ENCODE data around the gene ZNF428.
"Not testable (repeated sequence)": the region's sequence is repeated elsewhere in the genome, so short reads cannot be mapped to it uniquely, and the experiment has no call there.

ZNF428 gene

DNA sequence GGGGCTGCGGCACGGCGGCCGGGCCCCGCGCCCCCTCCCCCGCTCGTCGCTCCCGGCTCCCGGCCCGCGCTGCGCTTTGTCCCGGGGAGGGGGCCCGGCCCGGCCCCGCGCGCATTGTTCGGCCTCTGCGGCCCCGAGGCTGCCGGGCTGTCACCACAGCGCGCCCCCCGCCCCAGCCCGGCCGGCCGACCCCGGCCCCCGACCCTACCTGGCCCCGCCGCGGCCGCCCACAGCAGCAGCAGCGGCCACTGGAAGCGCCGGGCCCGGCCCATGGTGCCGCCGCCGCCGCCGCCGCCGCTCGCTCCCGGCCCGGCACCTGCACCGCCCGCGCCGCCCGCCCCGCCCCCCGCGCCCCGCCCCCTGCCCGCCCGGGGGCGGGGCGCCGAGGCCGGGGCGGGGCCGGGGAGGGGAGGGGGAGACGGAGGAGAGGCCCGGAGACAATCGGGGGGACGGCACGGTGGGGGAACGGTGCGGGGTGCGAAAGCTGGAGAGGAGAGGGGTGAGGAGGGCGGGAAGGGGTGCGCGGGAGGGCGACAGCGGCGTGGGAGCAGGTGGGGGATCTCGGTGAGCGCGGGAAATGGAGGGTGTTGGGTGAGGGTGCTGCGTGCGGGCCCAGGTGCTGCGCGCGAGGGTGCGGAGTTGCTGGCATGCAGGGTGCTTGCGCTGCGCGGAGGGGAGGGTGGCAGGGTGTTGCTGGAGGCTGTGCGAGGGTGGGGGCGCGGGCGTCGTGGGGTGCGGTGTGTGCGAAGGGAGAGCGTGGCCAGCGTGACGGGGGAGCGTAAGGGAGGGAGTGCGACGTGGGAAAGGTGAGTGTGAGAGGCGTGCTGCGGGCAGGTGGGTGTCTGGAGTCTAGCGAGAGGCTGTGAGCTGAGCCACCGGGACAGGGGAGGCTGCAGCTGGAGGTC, 20.3 kb upstream of the ZNF428 start, which contains the start of gene CADM4:
CADM4 (minus strand) TSS at position 332 of the 905 bp plus-strand sequence; CDS start at position 272, 60 bp downstream.
- DNase-seq: peak; percentile 28 to 58 (median 39)

DNA sequence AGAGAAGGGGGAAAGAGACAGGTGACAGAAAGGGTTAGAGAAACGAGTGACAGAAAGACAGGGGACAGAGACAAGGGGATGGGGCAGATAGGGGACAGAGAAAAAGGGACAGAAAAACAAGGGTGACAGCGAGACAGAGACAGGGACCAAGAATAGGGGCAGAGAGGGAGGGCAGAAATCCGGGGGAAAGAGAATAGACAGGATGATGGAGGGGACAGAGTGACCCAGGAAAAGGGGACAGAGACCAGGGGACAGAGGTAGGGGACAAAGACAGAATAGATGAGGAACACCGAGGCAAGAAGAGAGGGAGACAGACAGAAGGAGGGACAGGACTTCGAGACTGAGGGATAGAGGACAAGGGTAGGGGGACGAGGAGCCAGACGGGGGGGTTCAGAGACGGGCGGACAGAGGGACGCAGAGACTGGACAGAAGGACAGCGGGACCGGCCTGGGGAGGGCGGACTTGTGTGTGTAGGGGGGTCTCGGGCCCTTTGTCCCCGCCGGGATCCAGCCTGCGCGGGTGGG, 19.6 kb upstream of the ZNF428 start:
- DNase-seq: no peak

DNA sequence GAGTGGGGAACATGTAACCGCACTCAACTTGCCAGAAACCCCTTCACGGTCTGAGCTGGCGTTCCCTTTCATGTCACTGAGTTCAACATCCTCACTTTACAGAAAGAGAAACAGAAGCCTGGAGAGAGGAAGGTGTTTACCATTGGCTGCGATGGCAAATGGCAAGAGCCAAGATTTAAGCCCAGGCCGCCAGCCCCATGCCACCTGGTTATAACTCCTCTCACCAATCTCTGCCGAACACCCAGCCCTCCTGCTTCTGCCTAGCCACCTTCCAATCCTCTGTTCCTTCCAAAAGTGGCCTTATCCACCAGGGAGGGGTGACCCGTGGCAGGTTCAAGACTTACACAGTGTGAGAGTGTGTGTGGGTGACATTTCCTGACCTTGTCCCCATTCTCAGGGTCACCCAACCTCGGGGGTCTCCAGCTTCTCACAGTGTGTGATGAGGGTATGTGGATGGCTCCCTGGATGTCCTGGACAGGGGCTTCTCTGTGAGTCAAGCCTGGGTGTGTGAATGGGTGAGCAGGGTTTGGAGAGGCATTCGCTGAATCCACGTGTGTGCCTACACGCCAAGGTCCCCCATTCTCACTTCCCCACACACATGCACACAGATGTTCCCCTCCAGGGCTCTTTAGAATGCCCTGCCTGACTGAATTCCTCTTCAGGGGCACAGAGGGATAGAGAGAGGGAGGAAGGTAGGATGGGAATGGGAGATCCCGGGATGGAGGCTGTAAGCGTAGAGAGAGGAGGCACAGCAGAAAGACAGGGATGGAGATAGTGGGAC, 19.0 kb upstream of the ZNF428 start:
- no peak for DNase-seq

DNA sequence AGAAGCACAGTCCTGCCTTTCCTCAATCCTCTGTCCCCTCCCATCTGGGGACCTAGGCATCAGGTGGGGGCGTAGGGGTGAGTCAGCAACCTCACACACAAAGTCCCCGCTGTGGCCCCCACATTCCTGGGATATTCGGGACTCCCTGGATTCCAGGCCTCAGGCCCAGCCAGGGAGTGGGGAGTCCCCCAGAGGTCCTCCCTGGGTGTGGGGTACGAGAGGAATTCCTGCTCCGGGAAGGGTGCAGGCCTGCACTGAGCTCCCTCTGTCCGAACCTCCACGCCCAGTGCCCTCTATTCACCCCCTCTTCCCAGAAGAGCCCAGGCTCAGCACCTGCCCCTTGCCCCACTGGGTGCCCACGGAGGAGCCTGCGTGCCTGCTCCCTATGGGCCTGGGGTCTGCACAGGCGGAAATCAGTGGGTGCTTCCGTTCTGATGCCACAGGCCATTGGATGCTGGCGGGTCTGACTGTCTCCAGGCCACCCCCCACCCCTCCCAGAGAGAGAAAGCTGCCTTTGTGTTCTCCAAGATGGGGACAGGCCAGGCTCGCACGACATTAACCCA, 16.8 kb upstream of the ZNF428 start:
- no peak for DNase-seq

DNA sequence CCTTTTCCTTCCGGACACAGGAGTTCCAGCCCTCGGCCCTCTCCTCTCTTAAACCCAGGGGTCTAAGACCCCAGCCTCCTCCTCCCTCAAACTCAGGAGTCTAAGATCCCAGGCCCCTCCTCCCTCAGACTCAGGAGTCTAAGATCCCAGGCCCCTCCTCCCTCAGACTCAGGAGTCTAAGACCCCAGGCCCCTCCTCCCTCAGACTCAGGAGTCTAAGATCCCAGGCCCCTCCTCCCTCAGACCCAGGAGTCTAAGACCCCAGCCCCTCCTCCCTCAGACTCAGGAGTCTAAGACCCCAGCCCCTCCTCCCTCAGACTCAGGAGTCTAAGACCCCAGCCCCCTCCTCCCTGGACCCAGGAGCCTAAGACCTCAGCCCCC, 16.1 kb upstream of the ZNF428 start:
- not testable (repeated sequence) for DNase-seq

DNA sequence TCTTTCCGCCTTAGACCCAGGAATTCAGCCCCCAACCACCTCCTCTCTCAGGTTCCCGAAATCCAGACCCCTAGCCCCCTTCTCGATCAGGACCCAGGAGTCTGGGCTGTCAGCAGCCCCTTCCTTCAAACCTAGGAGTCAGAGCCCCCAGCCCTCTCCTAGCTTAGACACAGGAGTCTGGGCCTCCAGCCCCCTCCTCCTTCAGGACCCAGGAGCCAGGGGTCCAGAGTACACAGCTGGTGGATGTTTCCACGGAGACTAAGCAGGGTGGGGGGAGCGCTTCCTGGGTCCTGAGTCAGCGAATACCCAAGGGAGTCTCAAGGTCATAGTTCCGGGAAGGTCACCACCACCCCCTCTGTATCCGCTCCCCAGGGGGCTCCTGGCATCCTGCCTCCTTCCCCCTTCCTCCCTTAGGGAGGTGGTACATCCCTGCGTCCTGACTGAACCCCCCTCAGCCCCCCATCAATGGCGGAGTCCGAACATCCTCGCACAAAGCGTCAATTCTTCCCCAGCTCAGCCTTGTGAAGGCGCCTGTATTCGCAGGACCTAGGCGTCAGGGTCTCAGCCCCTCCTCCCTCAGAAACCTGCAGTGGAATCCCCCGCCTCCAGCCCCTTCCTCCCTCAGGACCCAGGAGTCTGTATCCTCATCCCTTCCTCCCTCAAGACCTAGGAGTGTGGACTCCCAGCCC, 15.6 kb upstream of the ZNF428 start:
- no peak for DNase-seq

DNA sequence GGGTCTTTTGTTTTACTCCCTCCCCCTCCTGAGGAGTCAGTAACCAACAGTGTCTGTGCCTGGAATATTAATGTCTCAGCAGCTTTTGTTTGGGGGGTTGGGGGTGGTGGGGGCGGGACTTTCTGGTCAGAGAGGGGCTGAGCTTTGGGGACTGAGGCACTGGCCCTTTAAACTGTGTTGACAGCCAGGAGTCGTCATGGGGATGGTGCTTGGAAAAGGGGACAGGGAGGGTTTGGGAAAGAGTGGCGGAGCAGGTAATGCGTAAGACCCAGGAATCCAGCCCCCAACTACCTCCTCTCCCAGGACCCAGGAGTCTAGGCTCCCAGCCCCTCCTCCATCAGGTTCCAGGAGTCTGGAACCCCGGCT, 15.1 kb upstream of the ZNF428 start:
- no peak for DNase-seq

DNA sequence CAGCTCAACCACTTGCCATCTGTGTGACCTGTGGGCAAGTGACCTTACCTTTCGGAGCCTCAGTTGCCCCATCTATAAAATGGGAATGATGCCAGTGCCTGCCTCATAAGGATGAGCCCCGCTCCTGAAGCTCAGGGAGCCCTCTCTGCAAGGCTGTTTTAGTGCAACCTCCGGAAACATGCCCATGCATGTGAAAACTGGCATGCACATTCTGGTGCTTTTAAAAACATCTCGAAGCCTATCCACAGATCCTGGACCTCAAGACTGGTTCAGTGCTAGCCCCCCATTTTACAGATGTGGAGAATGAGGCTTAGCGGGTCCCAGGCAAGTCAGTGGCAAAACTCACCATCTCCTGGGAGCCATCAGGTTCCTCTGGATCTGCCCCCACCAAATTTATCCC, 14.6 kb upstream of the ZNF428 start:
- no peak for DNase-seq

DNA sequence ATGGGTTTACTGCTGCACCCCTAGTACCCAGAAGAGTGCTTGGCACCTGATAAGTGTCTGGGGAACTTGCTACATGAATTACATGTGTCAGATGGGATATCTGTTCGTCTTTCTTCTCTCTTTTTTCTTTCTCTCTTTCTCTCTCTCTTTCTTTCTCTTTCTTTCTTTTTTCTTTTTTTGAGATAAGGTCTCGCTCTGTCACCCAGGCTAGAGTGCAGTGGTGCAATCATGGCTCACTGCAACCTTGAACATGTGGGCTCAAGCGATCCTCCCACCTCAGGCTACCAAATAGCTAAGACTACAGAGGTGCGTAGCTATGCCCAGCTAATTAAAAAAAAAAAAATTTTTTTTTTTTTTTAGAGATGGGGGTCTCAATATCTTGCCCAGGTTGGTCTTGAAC, 14.1 kb upstream of the ZNF428 start:
- DNase-seq: no peak

DNA sequence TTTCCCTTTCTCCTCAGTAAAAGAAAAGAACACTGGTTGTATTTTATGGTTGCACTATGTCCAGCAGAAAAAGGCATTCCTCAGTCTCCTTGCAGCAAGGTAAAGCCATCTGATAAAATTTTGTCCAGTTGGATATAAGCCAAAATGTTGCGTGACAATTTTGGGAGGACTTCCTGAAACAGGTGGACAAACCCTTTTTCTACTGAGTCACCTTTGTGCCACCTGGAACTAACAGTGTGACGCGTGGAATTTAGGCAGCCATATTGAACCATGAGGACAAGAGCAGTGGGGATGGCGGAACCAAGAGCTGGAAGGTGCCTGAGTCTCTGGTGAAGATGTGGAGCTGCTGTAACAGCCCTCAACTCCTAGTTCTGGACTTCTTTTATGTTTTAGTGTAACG, 12.1 kb upstream of the ZNF428 start:
- DNase-seq: no peak

DNA sequence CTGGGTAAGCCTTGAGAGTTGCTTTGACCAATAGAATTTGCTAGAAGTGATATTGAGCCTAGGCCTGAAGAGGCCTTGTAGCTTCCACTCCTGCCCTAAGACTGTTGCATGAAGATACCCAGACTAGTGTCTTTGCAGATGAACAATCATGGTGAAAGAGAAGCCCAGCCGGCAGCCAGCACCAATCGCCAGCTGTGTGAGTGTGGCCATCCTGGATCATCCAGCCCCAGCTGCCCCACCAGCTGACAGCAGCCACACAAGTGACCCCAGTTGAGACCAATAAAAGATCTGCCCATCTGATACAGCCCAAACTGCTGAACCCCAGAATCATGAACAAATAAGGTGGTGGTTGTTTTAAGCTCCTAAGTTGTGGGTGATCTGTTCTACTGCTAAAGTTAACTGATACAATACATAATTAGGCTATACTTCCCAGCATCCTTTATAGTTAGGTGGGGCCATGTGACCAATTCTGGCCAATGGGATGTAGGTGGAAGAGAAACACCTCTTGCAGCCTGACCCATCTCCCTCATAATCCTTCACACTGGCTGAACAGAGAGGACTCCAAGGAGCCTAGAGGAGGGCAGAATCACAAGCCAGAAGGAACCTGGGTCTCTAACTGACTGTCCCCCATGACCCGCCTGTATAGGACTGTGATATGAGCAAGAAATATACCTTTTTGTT, 9.4 kb upstream of the ZNF428 start:
- DNase-seq: no peak

DNA sequence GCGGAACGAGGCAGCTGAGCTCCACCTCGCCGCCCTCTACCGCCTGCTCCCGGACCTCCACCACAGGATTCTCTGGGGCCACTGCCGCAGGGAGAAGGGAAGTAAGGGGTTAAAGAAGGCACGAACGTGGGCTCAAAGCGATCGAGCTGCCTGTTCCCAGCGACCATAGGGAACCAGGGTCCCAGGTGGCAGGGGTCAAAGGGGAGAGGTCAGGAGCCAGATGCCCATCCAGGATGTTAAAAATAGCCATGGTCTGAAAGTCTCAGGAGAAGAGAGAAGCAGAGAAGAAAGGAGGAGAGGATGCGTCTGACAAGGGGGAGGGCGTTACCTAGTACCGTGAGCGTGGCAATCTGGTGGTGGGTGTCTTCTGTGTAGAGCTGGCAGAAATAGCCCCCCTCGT, 7.4 kb upstream of the ZNF428 start:
- no peak for DNase-seq

DNA sequence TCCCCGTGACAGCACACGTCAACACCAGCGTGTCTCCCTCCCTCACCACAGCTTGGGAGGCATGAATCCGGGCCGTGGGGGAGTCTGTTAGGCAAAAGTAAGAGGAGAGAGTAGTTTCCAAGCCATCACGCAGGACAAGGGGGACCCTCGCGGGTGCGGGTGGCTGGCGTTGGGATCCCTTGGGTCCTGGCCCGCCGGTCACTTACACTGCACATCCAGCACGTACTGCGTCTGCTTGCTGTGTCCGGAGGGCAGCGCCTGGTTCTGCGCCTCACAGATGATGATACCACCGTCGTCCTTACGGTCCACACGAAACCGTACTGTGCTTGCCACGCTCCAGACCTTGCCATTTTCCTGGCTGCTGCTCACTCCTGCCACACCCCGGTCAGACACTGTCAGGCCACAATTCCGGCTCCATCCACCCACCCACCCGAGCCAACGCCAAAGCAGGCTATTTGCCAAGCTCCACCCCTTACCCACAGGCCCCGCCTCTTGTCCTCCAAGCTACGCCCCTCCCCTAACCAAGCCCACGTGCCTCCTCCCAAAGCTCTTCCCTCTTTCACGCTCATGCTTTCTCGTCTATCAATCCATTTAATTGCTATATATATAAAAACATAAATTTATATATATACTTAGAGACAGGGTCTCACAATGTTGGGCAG, 6.6 kb upstream of the ZNF428 start:
- DNase-seq: no peak

DNA sequence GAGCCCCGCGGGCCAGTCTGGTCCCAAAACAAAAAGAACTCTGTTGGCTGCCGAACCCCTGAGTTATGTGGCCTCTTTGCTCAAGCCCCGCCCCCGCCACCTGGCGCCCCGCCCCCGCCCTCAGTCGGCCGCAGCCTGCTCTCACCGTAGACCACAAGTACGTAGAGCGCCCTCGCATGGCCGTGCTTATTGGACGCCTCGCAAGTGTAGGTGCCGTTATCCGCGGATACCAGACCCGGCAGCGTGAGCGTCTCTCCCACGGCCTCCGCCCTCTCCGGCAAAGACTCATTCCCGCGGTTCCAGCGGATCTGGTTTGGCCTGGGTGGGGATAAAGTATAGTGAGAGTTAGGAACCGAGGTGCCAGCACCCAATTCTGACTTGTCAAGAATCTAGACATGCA, 5.5 kb upstream of the ZNF428 start:
- DNase-seq: peak; percentile 75 to 86 (median 83)

DNA sequence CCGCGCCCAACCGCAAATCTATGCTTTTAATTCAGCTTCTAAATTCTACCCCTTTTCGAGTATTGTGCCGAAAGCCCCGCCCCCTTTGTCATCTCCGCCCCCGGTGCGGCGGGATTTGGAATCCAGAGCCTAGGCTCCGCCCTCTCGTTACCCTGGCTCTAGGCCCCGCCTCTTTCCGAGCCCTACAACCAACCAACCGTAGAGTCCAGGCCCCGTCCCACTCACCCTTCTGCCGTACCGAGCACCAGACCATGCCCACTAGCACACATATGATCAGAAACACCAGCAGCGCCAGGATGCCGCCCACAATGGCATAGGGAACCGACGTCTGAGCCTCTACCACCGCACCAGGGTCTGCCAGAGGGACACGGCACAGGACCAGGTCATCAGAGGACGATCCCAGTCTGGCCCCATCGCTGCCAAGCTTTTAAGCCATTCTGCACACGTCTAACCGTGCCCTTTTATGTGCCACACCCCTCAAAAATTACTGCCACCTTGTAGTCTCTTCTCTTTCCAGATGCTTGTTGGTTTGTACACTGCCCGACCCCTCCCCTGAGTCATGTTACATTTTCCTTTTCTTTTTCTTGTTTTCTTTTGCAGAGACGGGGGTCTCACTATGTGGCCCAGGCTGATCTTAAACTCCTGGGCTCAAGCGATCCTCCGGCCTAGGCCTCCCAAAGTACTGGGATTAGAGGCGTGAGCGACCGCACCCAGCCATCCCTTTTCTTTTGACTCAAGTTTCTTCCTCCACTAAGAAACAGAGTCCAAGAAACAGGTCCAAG, 4.7 kb upstream of the ZNF428 start:
- no peak for DNase-seq

DNA sequence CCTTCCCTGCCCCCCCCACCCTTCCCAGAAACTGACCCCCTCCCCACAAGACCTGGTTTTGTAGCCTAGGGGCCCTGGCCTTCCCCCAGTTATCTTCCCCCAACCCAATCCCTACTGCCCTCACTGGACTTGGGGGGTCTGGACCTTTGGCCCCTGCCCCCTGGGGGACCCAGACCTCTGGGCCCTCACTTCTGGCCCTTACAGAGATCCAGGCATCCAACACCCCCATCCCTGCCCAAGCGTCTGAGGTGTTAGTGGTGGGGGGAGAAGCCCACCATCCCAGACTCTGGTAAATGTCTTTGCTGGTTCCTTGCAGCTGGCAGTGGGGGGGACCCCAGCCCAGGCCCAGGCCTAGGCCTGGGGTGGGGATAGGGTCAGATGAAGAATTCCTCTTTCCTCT, 3.5 kb upstream of the ZNF428 start:
- DNase-seq: no peak

DNA sequence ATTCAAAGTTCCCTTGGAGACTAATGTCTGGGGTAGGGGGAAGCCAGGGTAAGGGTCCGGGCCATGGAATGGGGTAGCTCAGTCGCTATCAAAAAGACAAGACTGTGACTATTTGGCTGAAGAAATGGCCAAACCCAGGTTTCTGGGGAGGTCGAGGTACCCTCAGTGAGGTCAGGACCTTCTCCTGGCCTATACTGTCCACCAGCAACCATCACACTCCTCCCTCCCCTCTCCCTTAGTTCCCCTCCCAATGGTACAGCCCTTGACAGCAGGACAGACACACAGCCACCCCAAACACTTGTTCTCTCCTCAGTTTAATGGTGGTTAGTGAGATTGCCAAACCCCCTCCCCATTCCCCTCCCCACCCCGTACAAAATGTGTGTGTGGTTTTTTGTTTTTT, 2.6 kb upstream of the ZNF428 start:
- no peak for DNase-seq

DNA sequence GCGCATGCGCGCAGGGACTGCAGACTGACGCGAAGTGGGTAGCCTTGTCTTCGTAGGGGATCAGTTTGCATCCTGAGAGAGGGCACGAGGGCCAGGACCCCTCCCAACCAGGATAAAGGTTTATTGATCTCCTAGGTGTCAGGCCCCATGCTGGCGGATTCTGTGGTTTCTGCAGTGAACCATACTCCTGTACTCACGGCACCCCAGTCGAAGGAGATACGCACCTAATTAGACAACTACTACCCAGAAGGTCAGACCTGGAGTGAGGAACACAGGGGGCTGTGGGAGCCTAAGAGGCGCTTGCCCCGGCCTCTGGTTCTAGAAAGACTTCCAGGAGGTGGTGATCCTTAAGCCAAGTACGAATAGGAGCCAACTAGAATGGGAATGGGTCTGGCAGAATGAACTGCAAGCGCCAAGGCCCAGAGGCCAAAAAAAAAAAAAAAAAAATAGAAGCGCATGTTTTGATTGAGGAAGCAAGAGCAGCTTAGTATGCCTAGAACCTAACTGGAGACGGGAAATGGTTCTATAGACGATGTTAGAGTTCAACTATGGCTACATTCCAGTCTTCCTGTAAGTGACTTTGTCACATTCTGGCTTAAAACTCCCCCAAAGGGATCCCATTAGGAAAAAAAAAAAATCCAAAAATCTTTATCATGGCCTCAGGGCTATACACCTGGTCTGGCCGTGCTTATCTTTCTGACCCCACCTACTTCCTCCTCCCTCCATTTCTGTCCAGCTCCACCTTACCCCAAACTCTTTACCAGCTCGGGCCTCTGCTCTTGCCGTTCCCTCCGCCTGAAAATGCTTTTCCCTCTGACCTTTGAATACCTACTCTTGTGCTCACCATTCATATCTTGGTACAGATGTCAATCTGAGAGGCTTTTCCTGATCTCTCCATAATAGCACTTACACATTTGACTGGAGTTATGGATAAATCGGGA, 902 bp upstream of the ZNF428 start:
- peak in 3 of 5 donors; percentile 69 to 78 (median 76) for DNase-seq

DNA sequence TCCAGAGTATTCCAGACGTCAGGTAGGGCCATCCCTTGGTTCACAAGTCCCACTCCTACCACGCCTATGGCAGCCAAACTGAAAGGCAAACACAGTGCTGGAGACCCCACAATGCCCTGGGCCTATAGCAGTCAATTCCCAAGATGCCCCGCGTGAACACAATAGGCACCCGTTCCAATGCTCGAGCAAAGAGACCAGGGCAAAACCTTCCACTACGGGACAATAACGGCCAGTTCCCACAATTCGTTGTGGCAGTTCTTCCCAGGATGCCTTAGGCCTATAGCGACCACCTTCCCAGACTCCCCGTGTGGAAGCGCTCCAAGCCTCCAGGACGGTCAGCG, 538 bp downstream of the ZNF428 start:
- peak in 2 of 5 donors; percentile 13 to 63 for DNase-seq

DNA sequence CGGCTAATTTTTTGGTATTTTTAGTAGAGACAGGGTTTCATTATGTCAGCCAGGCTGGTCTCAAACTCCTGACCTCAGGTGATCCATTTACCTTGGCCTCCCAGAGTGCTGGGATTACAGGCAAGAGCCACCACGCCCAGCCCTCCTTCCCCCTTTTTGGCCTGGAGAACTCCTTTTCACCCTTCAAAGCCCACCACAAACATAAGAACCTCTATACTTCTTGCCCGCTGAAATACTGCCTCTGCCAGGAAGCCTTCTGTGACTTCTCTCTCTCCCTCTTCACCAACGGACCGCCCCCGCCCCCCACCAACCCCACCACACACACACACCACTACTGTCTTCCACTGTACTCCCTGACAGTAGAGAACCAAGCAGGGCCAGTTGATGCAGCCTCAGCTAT, 2.5 kb downstream of the ZNF428 start:
- DNase-seq: no peak

All from T-helper 1 cell (primary cell).